Measurements from ENCODE around the gene SCLT1.

- TF ChIP-seq POLR2A (IDR thresholded peaks at IDR 0.05), result no peak
- no peak for TF ChIP-seq CTCF (IDR thresholded peaks at IDR 0.05)
- no peak for TF ChIP-seq POLR2AphosphoS5 (IDR thresholded peaks at IDR 0.05)
These were observed 13.2 kb downstream of the SCLT1 start for GRCh38 chr4:129080129-129080528.

Measured in sigmoid colon (tissue), 4 donors.